Stimulated activated CD4-positive, alpha-beta T cell treated with anti-CD3 and anti-CD28 coated beads, Interleukin-12 subunit alpha, Interleukin-12 subunit beta, amount 100 ng/mL, for 4 hours (primary cell): ENCODE measurements around the gene CCDC69.
"Not testable (repeated sequence)": the region's sequence is repeated elsewhere in the genome, so short reads cannot be mapped to it uniquely, and the experiment has no call there.

Source experiments
- DNase-seq: peaks from one replicate; pipeline ENCODE4 v3.0.0-alpha.2; 2020

The CCDC69 gene

DNA sequence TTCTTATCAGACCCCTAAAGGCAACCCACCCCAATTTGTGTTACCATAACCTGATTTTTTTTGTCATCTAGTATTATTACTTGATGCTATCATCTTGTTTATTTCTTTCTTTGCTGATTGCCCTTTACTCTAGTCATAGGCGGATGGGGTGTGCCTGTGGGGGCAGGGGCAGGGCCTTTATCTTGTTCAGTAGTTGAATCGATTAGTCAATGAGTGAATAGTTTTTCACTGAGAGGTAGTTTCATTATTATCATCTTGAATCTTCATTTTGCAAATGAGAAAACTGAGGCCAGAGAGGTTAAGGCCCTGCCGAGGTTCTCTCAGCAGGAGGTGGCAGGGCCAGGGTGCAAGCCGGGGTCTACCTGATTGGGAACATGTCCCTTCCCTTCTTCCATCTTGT lies 19.7 kb upstream of the CCDC69 start:
- no peak for DNase-seq

DNA sequence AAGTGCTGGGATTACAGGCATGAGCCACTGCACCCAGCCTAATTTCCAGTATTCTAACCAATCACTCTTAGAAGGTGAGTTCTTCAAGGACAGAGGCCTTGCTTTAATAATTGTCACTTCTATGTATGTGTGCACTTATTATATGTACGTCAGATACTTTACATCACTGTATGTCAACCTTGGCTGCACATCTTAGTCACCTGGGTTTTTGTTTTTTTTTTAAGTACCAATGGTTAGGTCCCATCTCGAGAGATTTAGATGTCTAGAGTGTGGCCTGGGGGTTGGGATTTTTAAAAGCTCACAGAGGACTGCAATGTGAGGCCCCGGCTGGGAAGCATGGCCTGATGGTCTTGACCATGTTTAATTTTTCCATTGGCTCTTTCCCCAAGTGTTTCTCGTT lies 19.2 kb upstream of the CCDC69 start:
- DNase-seq: no peak

DNA sequence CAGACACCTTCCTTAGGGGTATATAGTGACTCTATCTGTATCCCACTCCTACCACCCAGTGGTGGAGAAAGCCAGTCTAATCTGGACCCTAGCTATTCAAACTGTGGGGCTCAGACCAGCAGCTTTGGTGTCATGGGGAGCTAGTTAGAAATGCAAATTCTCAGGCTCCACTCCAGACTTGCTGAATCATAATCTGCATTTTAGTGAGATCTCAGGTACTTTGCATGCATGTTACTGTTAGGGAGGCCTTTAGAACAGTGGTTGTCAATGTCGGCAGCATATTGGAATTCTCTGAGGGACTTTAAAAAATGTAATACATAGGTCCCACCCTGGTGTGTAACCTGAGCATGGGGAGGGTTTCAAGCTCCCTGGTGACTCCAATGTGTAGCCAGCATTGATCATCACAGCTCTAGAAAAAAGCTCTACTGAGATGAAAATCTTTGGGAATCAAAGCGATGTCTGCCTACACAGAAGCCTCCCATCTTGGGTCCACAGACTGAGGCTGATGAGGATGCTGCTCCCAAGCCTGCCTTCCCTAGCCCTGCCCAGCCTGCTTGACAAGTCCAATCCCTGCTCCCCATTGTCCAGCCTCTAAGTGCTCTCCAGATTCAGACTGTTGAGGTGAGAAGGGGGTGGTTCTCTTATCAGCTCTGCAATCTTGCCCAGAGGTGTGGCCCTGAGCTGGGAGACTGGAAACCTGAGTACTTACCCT lies 17.2 kb upstream of the CCDC69 start:
- DNase-seq: no peak

DNA sequence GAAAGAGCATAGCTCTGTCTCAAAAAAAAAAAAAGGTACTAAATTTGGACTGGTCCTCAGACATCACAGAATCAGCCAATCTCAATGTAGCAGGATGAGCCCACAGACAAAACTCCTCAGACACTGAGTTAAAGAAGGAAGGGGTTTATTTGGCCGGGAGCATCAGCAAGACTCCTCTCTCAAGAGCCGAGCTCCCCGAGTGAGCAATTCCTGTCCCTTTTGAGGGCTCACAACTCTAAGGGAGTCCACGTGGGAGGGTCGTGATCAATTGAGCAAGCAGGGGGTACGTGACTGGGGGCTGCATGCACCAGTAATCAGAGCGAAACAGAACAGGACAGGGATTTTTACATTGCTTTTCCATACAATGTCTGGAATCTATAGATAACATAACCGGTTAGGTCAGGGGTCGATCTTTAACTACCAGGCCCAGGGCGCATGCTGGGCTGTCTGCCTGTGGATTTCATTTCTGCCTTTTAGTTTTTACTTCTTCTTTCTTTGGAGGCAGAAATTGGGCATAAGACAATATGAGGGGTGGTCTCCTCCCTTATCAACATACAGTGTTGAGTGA lies 16.5 kb upstream of the CCDC69 start:
- DNase-seq: not testable (repeated sequence)

DNA sequence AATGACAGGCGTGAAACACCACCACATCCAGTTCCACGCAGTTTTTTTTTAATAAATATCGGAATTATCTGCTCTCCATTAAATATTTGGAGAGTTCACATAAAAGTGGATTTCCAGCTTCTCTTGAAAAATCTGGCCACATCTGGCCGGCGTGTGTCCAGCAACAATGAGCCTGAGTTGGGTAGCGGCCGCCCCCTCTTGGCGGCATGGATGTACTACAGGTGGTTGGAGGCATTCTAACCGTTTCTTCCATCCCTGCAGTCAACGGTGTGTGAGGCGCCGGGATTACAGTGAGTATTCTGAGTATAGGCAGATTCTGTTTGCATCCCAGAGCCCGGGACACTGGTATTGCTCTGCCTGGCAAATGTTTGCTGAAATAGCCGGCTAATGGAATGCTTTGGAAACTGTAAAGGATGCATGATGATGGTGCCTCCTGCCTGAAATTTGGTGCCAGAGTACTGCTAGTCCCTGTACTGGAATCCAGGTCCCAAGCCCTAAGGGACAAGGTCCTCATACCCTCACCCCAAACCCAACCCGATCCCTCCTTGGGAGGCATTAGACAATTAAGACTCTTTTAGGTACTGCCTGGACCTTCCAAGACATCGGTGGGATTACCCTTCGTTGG lies 15.5 kb upstream of the CCDC69 start:
- peak; percentile 60 for DNase-seq

DNA sequence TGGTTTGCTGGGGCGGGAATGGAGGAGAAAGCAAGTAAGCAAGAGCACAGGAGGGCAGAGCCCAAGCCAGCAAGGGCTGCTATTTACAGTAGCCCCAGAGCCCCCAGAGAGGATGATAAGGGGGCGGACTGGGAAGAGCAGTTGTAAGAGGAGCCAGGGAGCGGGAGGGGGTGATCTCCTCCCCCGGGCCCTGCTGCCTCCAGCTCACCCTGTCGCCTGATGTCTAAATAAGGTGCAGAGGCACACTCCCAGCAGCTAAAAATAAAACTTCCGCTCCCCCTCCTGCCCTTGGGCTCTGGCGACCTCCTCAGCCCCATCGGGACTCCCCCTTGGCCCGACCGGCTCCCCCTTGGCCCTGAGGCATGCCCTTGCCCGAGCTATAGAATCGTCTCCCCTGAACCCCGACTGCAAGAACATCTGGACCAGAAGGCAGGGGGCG lies 14.4 kb upstream of the CCDC69 start:
- no peak for DNase-seq

DNA sequence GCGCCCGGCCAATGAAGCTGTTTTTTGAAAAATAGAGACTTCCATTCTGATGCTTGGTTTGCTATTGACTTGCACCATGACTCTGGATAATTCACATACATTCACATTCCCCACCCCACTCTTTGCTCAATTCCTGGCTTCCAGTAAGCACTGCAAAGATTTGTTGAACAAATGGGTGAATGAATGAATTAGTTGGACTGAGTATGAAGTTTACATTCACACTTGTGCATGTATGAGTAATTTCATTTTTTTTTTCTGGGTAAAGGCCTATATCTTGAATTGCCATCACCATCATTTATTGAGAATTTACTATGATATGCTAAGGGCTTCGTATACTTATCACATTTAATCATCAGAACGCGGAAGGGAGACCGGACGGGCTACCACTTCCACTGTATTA lies 13.8 kb upstream of the CCDC69 start:
- no peak for DNase-seq

DNA sequence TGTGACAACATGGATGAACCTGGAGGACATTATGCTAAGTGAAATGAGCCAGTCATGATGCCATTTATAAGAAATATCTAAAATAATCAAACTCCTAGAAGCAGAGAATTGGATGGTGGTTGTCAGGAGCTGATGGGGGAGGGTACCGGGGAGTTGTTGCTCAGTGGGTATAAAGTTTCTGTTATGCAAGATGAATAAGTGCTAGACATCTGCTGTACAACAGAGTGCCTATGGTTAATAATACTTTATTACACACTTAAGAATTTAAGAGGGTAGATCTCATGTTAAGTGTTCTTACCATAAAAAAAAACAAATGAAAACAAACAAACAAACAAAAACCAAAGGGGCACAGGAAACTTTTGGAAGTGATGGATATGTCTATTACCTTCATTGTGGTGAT lies 13.0 kb upstream of the CCDC69 start:
- no peak for DNase-seq

DNA sequence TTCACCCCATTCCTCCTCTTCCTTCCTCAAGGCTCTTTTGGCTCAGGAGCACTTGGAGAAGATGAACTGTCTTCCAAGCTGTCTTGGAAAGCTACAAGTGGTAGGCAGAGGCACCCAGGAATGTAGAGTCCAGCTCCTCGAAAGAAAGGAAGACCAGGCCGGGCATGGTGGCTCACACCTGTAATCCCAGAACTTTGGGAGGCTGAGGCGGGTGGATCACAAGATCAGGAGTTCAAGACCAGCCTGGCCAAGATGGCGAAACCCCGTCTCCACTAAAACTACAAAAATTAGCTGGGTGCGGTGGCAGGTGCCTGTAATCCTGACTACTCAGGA lies 11.3 kb upstream of the CCDC69 start:
- DNase-seq: not testable (repeated sequence)

DNA sequence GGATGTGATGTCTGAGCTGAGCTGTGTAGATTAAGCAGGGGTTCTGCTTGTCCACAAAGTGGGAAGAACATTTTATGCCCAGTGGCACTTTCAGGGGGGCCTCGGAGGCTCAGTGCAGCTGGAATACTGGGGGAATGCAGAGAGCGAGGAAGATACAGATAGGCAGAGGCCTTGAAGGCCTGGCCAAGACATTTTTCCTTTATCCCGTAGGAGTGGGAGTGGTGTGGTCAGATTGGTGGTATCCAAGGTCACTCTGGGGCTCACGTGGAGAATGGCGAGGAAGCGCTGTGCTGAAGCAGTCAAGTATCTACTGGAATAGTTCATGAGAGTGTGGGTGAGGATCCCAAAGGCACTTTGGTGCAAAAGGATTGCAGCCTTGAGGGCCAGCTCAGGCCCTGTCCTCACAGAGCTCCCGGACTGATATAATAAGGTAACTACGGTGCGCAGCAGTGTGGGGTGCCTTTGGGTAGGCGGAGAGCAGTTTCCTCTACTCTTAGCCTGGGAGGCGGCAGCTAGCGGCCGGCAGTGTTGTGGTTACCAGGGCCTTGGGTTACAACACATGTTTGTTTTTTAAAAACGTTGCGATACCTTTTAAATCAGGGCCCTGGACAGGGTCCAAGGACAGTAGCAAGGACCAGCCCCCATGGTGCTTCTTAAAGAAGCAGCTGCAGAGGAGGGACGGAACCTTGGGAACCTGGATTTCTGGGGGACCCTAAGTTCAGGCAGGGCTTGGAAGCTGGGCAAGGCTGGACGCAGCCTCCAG lies 10.8 kb upstream of the CCDC69 start:
- no peak for DNase-seq

DNA sequence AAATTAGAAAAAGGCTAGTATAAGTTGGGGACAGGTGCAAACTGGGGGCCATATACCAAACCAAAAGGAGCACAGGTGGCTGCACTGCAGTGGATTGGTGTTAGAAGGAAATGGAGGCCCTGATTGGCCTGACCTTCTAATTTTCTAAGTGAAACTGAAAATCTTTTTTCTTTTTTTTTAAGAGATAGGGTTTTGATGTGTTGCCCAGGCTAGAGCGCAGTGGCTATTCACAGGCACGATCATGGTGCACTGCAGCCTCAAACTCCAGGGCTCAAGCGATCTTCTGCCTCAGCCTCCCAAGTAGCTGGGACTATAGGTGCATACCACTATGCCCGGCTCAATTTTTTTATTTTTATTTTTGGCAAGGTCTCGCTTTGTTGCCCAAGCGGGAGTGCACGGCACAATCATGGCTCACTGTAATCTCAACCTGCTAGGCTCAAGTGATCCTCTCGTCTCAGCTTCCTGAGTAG lies 9.8 kb upstream of the CCDC69 start:
- no peak for DNase-seq

DNA sequence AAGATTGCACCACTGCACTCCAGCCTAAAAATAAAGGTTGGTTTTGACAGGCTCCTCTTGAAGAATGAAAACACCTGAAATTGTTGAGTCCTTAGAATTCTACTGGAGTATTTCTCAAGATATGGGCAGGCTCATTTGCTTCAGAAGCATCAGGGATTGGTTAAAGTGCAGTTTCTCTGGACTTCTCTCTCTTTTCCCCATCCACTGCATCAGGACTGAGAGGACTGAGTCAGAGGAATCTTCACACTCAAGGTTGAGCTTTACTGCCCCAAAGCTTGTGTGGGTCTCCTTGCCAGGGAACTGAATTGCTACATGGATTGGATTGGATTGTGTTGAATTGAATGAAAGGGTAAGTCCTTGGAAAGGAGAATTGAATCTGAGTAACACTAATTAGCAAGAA lies 7.5 kb upstream of the CCDC69 start:
- no peak for DNase-seq

DNA sequence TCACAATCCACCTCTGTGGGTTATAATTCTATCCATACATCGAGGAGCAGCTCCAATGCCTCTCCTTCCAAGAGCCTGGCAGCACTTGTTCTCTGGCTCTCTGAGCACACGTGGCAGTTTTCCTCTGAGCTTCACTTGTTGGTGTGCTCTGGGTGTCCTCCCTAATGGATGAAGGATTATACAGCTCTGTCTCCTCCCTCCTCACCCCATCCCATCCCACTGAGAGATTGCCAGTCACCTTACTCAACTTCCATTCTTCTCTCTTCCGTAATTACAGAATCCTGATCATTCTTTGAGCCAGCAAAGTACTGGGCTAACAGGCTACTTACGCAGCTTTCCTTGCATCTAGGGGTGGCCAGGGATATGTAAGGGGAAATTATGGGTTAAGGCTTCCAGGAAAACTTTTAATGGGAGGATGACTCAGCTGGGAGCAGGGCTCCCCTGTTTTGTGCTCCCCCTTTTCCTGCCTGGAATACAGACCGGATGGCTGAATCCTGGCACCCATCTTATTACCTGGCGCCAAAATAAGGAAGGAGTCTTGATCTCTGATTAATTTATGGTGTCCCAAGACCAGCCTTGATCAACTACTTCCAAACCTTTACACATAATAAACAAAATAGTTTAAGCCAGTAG lies 6.3 kb upstream of the CCDC69 start:
- no peak for DNase-seq

DNA sequence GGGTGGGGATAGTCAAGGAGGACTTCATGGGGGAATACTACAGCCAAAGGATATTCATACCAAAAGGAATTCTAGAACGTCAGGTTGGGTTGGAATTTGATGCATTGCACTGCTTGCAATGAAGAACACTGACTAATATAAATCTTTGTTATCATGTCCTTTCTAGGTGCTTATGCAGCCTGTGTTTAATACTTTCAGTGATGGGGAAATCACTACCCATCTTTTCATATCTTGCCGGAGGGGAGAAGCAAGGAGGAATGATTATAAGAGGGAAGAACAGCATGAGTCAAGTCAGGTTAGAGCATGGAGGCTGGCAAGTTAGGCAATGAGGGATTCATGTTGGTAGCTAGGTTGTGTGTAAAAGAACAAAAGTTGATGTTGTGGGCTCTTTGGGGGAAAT lies 5.1 kb upstream of the CCDC69 start:
- no peak for DNase-seq

DNA sequence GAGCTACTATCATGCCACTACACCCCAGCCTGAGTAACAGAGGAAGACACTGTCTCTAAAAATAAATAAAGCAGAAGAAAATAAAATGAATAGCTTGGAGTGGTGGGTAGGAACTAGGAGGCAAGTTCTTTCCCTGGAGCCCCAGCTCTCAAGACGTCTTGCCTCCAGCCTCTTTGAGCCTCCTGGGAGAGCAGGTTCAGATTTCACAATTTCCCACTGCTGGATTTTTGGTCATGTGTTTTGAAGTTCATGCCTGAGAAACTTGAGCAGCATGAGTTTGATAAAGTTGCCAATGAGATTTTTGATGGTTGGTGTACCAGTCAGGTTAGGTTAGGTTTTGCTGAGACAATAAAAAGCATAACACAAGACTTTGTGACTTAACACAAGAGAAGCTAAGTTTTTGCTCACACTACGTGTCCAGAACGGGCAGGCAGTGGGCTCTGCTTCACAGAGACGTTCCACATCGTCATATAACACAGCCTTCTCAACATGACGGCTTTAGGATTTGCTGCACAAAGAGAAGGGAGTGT lies 4.1 kb upstream of the CCDC69 start:
- DNase-seq: no peak

DNA sequence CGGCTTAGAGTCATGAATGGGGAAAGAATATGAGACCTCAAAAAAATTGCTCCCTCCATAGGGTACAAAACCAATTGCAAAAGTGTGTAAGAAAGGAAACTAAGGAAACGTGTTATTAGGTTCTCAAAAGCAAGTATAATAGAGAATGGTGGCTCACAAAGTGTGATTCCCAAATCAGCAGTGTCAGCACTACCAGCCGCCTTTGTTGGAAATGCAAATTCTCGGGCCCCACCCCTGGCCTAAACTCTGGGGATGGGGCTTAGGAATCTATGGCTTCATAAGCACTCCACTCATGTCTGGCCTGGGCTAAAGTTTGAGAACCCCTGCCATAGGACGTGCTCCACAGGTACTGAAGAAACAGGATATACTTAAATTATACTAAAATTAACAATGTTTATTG lies 1.6 kb upstream of the CCDC69 start:
- no peak for DNase-seq

DNA sequence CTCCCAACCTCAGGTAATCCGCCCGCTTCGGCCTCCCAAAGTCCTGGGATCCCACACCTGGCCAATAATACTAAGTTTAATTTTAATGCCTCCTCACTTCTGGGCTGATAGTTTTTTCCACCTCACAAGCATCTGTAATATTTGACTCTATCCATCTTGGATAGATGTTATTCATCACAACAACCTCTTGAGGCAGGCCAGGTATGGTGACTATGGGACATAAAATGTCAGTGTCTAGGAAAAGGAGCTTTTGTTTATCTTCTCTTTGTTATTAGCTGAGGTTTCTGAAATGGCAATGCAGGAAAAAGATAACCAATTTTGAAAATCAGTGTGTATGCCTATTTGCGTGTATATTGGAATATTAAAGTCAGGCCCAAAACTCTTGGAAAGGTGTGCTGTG lies 1.2 kb upstream of the CCDC69 start:
- no peak for DNase-seq

DNA sequence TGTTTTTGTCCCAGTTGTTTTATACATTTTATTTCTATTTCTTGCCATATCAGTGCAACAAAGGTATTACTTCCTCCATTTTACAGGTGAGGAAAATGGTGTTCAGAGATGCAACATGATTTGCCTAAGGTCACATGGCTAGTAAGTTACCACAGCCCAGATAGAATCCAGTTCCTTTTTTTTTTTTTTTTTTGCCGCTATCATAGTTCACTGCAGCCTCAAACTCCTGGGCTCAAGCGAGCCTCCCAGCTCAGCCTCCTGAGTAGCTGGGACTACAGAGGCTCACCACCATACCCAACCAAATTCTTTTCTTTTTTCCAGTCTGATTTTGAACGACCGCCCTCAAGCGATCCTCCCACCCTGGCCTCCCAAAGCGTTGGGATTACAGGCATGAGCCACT lies 480 bp upstream of the CCDC69 start:
- no peak for DNase-seq

DNA sequence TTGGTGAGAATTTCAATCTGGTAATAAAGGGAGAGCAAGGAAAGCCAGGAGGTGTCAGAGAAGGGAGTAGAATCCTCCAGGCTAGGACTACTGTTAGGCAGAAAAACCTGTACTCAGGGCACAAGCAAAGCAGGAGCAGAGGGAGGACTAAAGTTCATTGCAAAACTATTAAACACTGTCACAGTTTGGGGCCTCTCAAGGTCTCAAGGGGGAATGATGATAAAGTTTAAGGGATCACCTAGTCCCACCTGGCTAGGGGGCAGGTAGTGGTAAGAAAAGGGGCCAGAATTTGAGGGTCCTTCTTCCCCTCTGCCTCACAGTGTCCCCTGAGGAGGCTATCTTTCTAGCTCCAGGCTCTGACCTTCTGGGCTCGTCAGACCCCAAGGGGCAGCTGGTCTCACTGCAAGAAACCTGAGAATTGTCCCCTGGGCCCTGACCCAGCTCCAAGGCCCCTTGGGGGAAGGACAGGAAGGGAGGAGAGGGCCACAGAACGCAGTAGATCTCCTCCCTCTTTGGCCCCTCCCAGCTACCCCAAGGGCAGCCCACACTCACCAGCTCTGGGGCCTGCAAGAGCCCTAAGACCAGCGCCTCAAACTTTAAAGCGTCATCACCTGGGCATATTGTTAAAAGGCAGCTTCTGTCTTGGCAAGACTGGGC lies 974 bp downstream of the CCDC69 start:
- DNase-seq: peak; percentile 35

DNA sequence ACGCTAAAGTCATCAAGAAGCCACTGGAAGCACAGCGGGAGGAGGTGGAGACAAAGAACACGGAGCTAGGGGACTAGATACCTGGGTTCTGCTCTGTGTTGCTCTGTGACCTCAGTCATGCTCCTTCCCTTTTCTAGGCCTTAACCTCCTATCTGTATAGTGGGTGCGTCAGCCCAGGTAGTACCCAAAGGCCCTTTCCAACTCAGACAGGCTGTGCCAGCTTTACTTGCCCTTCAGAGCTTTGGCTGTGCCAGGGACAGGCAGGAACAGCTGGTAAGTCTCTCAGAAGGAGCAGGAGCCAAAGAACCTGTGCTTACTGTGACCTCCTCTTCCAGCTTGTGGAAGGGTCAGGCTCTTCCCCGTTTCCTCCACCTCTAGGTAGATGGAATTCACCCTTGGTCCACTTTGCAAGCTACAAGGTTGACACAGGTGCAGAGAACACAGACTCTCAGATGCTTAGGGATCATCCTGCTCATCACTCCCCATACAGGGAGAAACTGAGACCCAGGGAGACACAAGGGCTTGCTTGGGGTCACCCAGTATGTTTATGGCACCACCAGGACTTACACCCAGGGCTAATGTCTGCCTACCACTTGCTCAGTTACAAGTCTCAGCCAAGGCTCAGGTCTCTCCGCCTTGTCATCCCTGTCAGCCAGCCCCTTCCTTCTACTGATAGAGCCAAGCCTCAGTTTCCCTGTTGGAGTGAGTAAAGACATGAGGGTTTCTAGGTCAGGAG lies 1.7 kb downstream of the CCDC69 start:
- no peak for DNase-seq

DNA sequence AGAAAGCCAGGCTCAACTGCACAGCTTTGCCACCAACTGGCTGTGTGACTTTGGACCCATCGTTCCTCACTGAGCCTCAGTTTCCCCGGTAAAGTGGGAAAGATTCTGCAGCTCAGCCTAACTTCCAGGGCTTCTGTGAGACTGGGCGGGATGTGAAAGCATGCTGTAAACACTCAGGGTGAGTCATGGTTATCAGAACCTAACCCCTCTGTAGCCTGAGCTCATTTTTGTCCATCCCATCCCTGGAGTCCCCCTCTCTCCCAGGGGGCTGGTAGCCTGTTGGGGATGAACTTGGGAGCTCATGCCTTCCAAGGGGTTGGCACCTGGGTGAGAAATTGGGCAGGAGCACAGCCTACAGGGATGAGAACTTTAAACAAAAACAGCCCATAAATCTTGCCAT lies 2.3 kb downstream of the CCDC69 start:
- no peak for DNase-seq

DNA sequence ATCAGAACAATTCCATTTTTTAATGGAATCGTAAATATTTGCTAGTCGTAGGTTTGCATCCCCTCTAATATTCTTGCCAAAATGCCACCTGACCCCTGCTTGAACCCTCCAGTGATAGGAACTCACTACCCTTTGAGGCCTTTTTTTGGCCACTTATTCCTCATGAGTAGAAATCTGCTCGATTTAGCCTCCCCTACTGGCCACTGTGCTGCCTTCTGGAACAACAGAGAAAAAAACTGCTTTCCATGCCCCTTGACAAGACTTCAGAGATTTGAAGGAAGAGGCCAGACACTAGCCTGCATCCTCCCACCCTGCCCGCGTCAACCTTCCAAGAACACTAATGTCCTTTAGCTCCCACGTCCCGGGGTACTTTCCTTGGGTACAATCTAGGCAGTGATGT lies 4.1 kb downstream of the CCDC69 start:
- no peak for DNase-seq
